NB4 (cell line): ENCODE data around the gene ARHGAP28.

Source experiments
- MAX ChIP-seq: IDR thresholded peaks from 2 replicates; pipeline ENCODE4 v1.6.1; 2011; ENCODE audit warnings: low read depth, low read length
- POLR2A ChIP-seq: IDR thresholded peaks from 2 replicates; pipeline ENCODE4 v1.6.1; 2011; ENCODE audit warnings: mild to moderate bottlenecking; ENCODE audit not compliant: insufficient read length; ENCODE audit errors: extremely low read depth
- TF ChIP-seq, protein P1 (sequence below): IDR thresholded peaks from one replicate; pipeline ENCODE4 v1.5.1; 2012; ENCODE audit warnings: low read depth, low read length

DNA sequence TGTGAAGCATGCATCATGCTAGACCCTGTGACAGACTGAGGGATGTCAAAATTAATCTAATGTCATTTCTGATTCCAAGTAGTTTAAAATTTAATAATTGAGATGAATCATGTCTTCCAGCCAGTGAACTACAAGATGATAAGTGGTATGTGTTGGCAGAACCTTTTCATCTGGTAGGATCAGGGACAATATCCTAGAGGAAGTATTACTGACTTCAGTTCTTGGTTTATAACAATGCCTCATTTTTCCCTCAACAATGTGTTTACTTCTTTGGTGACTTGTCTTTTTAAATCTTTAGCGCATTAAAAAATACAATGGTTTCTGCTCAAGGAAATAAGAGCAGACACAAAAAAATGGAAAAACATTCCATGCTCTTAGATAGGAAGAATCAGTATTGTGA is 69.4 kb downstream of the ARHGAP28 start:
- TF ChIP-seq, protein P1, sequence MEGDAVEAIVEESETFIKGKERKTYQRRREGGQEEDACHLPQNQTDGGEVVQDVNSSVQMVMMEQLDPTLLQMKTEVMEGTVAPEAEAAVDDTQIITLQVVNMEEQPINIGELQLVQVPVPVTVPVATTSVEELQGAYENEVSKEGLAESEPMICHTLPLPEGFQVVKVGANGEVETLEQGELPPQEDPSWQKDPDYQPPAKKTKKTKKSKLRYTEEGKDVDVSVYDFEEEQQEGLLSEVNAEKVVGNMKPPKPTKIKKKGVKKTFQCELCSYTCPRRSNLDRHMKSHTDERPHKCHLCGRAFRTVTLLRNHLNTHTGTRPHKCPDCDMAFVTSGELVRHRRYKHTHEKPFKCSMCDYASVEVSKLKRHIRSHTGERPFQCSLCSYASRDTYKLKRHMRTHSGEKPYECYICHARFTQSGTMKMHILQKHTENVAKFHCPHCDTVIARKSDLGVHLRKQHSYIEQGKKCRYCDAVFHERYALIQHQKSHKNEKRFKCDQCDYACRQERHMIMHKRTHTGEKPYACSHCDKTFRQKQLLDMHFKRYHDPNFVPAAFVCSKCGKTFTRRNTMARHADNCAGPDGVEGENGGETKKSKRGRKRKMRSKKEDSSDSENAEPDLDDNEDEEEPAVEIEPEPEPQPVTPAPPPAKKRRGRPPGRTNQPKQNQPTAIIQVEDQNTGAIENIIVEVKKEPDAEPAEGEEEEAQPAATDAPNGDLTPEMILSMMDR = no peak
- TF ChIP-seq POLR2A = no peak
- TF ChIP-seq MAX = no peak
